Central memory CD8-positive, alpha-beta T cell (primary cell): ENCODE data around the gene UNC13D.

Experiments
- ATAC-seq: fragments of 150-1000 bp; cut with Tn5 transposase; replicated peaks from 2 replicates; pipeline ENCODE4 v1.10.0; 2022; ENCODE audit warnings: mild to moderate bottlenecking, moderate FRiP score, moderate number of reproducible peaks; ENCODE audit not compliant: poor library complexity, severe bottlenecking; ENCODE audit errors: extremely low read depth
- DNase-seq, 2 donors: peaks; one replicate each; pipeline ENCODE4 v3.0.0; 2021; ENCODE audit warnings: low spot score in 2 of 2
- H3K27ac Mint-ChIP-seq: one replicate; pipeline ENCODE4 v1.8.0; 2022; ENCODE audit warnings: low read depth, mild to moderate bottlenecking, moderate library complexity, mixed read lengths
- H3K27me3 Mint-ChIP-seq: one replicate; pipeline ENCODE4 v1.8.0; 2022; ENCODE audit warnings: mixed read lengths
- H3K36me3 Mint-ChIP-seq: one replicate; pipeline ENCODE4 v1.8.0; 2022; ENCODE audit warnings: mild to moderate bottlenecking, moderate library complexity, mixed read lengths; ENCODE audit not compliant: insufficient read depth
- H3K4me1 Mint-ChIP-seq: one replicate; pipeline ENCODE4 v1.8.0; 2022; ENCODE audit warnings: mixed read lengths
- H3K4me3 Mint-ChIP-seq: one replicate; pipeline ENCODE4 v1.8.0; 2022; ENCODE audit warnings: mild to moderate bottlenecking, moderate library complexity, mixed read lengths
- H3K9me3 Mint-ChIP-seq: one replicate; pipeline ENCODE4 v1.8.0; 2022; ENCODE audit warnings: mixed read lengths

UNC13D gene

DNA sequence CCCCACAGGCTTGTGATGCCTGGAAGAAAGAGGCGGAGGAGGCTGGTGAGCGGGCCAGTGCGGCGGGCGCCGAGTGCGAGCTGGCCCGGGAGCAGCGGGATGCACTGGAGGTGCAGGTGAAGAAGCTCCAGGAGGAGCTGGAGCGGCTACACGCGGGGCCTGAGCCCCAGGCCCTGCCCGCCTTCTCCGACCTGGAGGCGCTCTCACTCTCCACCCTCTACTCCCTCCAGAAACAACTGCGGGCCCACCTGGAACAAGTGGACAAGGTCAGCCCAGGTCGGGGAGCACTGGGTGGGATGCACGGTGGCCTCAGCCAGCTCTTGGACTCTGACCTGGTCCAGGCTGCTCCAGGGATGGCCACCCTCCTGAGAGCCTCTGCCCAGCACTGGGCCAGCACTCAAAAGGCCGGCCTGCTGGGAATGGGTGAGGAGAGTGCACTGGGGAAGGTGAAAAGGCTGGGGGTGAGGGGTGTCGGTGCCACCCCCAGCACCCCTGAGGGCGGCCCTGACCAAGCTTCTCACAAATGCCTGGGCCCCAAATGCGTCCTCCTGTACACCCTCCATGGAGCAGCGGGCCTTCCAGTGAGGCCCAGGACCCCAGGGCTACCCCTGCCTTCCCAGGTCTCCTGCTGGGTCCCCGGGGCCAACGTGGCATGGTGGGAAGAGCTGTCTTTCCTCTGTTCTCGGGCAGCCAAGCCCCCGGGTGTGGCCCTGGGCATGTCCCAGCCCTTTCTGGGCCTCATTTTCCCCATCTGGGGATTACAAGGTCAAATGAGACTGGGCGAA is 20.8 kb downstream of the UNC13D start:
- no peak for DNase-seq
- no peaks in the 10 kb centered on the region for H3K9me3 Mint-ChIP-seq
- ATAC-seq: no peak
- no peak overlapping the region for H3K4me3 Mint-ChIP-seq
- H3K4me1 Mint-ChIP-seq: peaks cover 17% of the 10 kb centered on the region
- H3K27me3 Mint-ChIP-seq: no peaks in the 10 kb centered on the region
- H3K36me3 Mint-ChIP-seq: peaks cover 19% of the 10 kb centered on the region
- peak overlapping the region; percentile 29 for H3K27ac Mint-ChIP-seq

DNA sequence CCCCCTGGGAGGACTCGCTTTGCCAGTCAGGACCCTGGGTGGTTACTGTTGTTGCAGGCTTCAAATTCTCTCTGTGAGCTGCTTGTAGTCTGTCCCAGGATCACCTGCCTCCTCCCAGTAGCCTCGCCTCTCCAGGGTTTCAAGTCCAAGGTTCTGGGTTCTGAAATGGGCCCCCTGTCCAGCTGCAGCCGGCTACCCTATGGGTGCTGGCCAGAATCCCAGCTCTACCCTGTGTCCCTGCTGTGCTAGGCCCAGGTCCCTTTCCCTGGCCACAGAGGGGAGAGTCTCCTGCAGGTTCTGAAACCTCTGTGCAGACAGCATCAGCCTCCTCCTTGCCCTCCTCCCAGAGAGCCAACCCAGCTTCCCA is 21.4 kb downstream of the UNC13D start:
- Mint-ChIP-seq H3K36me3 (peaks cover 14% of the 10 kb centered on the region), H3K27ac (no peak overlapping the region), H3K27me3 (no peaks in the 10 kb centered on the region), H3K4me3 (no peak overlapping the region), H3K4me1 (peaks cover 18% of the 10 kb centered on the region), H3K9me3 (no peaks in the 10 kb centered on the region)
- DNase-seq: no peak
- no peak for ATAC-seq

- peaks cover 18% of the 10 kb centered on the region for H3K4me1 Mint-ChIP-seq
- peak; percentile 49 for ATAC-seq
These were observed 21.9 kb downstream of the UNC13D start for GRCh38 chr17:75822119-75822799.

DNA sequence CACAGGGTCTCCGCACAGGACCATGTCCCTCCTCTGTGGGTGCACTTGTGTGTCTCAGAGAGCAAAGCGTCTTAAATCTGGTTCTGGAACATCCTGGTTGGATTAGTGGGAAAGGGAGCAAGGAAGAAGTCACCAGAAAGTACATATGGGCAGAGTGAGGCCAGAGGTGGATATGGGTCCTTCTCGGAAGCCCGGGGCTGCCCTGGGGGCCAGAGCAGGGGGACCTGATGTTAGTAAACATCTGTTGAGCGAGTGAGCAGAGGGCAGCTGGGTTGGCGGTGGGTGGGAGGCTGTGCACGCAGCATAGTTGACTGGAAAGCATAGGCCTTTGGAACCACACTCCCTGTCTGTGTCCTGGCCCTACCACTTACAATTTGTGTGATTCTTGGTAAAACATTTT is 22.7 kb downstream of the UNC13D start:
- Mint-ChIP-seq H3K4me1 (peaks cover 18% of the 10 kb centered on the region), H3K27ac (peak overlapping the region; percentile 80), H3K4me3 (no peak overlapping the region), H3K27me3 (no peaks in the 10 kb centered on the region), H3K9me3 (no peaks in the 10 kb centered on the region), H3K36me3 (peaks cover 16% of the 10 kb centered on the region)
- no peak for ATAC-seq
- no peak for DNase-seq

More at GRCh38 chr17:75822119-75822799, 21.9 kb downstream of the UNC13D start:
- Mint-ChIP-seq H3K4me3 (no peak overlapping the region), H3K27me3 (no peaks in the 10 kb centered on the region), H3K9me3 (no peaks in the 10 kb centered on the region), H3K36me3 (peaks cover 16% of the 10 kb centered on the region), H3K27ac (peak overlapping the region; percentile 80)
- no peak for DNase-seq

DNA sequence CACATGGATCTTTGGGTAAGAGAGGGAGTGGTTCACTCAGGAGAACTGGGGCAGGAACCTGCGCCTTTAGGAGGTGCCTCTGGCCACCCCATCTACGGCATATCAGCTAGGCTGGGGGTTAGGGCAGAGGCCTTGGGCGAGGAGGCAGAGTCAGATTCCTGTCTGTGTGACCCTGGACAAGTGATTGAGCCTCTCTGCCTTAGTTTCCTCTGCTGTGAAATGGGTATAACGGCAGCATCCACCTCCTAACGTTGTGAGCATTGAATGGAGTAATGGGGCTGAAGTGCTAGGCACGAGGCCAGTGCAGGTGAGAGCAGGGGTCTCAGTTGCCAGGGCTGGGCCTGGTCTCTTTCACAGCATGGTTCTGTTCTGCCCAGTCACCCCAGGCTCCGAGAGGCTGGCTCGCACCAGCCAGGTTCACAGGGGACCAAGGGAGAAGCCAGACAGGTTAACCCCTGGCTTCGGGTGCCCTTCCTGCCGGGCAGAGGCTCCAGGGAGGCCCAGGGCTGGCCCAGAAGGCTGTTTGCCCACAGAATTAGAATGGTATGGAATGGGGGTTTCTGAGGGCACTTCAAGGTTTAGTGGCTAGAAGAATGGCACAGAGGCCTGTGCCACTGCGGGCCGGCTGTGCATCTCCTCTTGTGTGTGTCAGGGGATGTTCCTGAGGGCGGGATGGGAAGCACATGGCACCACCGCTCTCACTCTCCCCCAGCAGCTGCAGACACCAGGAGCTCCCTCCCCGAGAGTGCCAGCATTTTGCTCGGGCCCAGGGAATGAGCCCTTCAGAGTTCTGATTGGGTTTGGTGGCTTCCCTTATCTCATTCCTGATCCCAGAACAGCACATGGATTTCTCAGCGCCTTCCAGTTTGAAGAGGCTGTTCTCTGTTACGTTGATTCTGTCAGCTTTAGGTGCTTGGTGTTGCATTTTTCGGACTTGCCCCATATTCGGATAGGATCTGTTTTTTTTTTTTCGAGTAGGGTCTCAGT is 23.8 kb downstream of the UNC13D start:
- Mint-ChIP-seq H3K36me3 (peaks cover 16% of the 10 kb centered on the region), H3K4me3 (no peak overlapping the region), H3K27ac (peak overlapping the region; percentile 80)

GRCh38 chr17:75819678-75820077 is 24.5 kb downstream of the UNC13D start:
- ATAC-seq (no peak), DNase-seq (no peak)
- H3K27ac Mint-ChIP-seq: peak overlapping the region; percentile 13
- no peaks in the 10 kb centered on the region for H3K9me3 Mint-ChIP-seq
- H3K4me1 Mint-ChIP-seq: peaks cover 18% of the 10 kb centered on the region
- H3K4me3 Mint-ChIP-seq: no peak overlapping the region
- no peaks in the 10 kb centered on the region for H3K27me3 Mint-ChIP-seq
- peaks cover 16% of the 10 kb centered on the region for H3K36me3 Mint-ChIP-seq

More for the DNA sequence above, 23.8 kb downstream of the UNC13D start:
- ATAC-seq: no peak
- no peaks in the 10 kb centered on the region for H3K9me3 Mint-ChIP-seq
- no peak for DNase-seq
- peaks cover 18% of the 10 kb centered on the region for H3K4me1 Mint-ChIP-seq
- no peaks in the 10 kb centered on the region for H3K27me3 Mint-ChIP-seq

DNA sequence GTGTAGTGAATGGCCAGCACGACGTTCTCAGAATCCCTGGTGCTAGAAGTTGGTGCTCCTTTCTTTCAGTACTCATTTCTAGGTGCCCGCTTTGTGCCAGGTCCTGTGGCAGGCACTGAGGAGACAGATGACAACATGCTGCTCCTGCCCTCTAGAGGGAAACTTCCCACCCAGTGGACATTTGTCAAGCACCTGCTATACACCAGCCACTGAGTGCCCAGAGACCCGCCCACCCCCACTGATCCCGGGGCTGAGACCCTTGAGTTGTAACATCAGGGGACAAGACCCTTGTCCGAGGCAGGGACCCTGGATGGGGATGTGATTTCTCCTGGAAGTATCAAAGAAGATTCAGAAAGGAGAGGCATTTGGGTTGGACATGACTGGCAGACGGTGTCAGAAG is 25.1 kb downstream of the UNC13D start:
- H3K9me3 Mint-ChIP-seq: no peaks in the 10 kb centered on the region
- no peak for DNase-seq
- no peaks in the 10 kb centered on the region for H3K27me3 Mint-ChIP-seq
- peaks cover 18% of the 10 kb centered on the region for H3K4me1 Mint-ChIP-seq
- peaks cover 19% of the 10 kb centered on the region for H3K36me3 Mint-ChIP-seq
- no peak overlapping the region for H3K4me3 Mint-ChIP-seq
- no peak for ATAC-seq
- no peak overlapping the region for H3K27ac Mint-ChIP-seq

GRCh38 chr17:75818326-75818885 is 25.8 kb downstream of the UNC13D start:
- peak overlapping the region; percentile 95 for H3K27ac Mint-ChIP-seq
- H3K4me3 Mint-ChIP-seq: no peak overlapping the region
- H3K9me3 Mint-ChIP-seq: no peaks in the 10 kb centered on the region
- DNase-seq (no peak), ATAC-seq (no peak)
- H3K27me3 Mint-ChIP-seq: no peaks in the 10 kb centered on the region
- H3K36me3 Mint-ChIP-seq: peaks cover 23% of the 10 kb centered on the region
- peaks cover 18% of the 10 kb centered on the region for H3K4me1 Mint-ChIP-seq

- no peaks in the 10 kb centered on the region for H3K27me3 Mint-ChIP-seq
- no peak for DNase-seq
- no peaks in the 10 kb centered on the region for H3K9me3 Mint-ChIP-seq
- no peak overlapping the region for H3K4me3 Mint-ChIP-seq
- peaks cover 26% of the 10 kb centered on the region for H3K36me3 Mint-ChIP-seq
- no peak overlapping the region for H3K27ac Mint-ChIP-seq
- ATAC-seq: no peak
- H3K4me1 Mint-ChIP-seq: peaks cover 18% of the 10 kb centered on the region
These were observed 26.6 kb downstream of the UNC13D start for GRCh38 chr17:75817571-75817970.

- ATAC-seq (no peak), DNase-seq (no peak)
- H3K27ac Mint-ChIP-seq: no peak overlapping the region
- H3K36me3 Mint-ChIP-seq: peaks cover 23% of the 10 kb centered on the region
- no peaks in the 10 kb centered on the region for H3K27me3 Mint-ChIP-seq
- no peaks in the 10 kb centered on the region for H3K9me3 Mint-ChIP-seq
- H3K4me3 Mint-ChIP-seq: no peak overlapping the region
- peaks cover 12% of the 10 kb centered on the region for H3K4me1 Mint-ChIP-seq
These were observed 27.5 kb downstream of the UNC13D start for GRCh38 chr17:75816693-75817092.

GRCh38 chr17:75815399-75815798 is 28.8 kb downstream of the UNC13D start:
- H3K36me3 Mint-ChIP-seq: peaks cover 17% of the 10 kb centered on the region
- no peaks in the 10 kb centered on the region for H3K27me3 Mint-ChIP-seq
- no peak overlapping the region for H3K27ac Mint-ChIP-seq
- H3K4me1 Mint-ChIP-seq: peaks cover 4% of the 10 kb centered on the region
- DNase-seq: no peak
- ATAC-seq: no peak
- no peak overlapping the region for H3K4me3 Mint-ChIP-seq
- no peaks in the 10 kb centered on the region for H3K9me3 Mint-ChIP-seq

GRCh38 chr17:75814900-75815373 is 29.3 kb downstream of the UNC13D start:
- Mint-ChIP-seq H3K27me3 (no peaks in the 10 kb centered on the region), H3K36me3 (peaks cover 17% of the 10 kb centered on the region), H3K9me3 (no peaks in the 10 kb centered on the region), H3K4me3 (no peak overlapping the region), H3K27ac (no peak overlapping the region), H3K4me1 (peaks cover 4% of the 10 kb centered on the region)
- ATAC-seq (no peak), DNase-seq (no peak)
